Activated CD4-positive, alpha-beta T cell treated with anti-CD3 and anti-CD28 coated beads, Interleukin-2, amount 10 ng/mL, durations not matched to agents 7 days and 5 days (primary cell): Measurements from ENCODE around the gene FOXL3. TPM values are rescaled to one million over a fixed set of nuclear protein-coding genes. Genes with fewer than 3 reads are reported as not detected.
"Not testable (repeated sequence)": the region's sequence is repeated elsewhere in the genome, so short reads cannot be mapped to it uniquely, and the experiment has no call there.

ENCODE experiments used
- CTCF ChIA-PET: fragments of 350-600 bp; sonication (Branson Sonifier 250); formaldehyde crosslinking; loops from one replicate; lab custom pipeline; 2021; ENCODE audit warnings: antibody characterized with exemption; lab: Charles Lee
- POLR2A ChIA-PET: fragments of 350-600 bp; sonication (Branson Sonifier 250); formaldehyde crosslinking; loops from one replicate; lab custom pipeline; 2021; ENCODE audit warnings: antibody characterized with exemption; lab: Charles Lee
- DNase-seq: peaks from one replicate; pipeline ENCODE4 v3.0.0-alpha.2; 2020
- H3K27ac Mint-ChIP-seq: one replicate; pipeline ENCODE4 v1.8.0; 2021; ENCODE audit warnings: mild to moderate bottlenecking, moderate library complexity, mixed read lengths
- H3K27me3 Mint-ChIP-seq: one replicate; pipeline ENCODE4 v1.8.0; 2021; ENCODE audit warnings: mixed read lengths
- H3K36me3 Mint-ChIP-seq: one replicate; pipeline ENCODE4 v1.8.0; 2021; ENCODE audit warnings: low read depth, mixed read lengths
- H3K4me1 Mint-ChIP-seq: one replicate; pipeline ENCODE4 v1.8.0; 2021; ENCODE audit warnings: mixed read lengths
- H3K4me3 Mint-ChIP-seq: one replicate; pipeline ENCODE4 v1.8.0; 2021; ENCODE audit warnings: mild to moderate bottlenecking, moderate library complexity, mixed read lengths
- H3K9me3 Mint-ChIP-seq: one replicate; pipeline ENCODE4 v1.8.0; 2021; ENCODE audit warnings: mixed read lengths
- total RNA-seq, 2 experiments: library from RNA; stranded (reverse); gene quantifications; one replicate each; pipeline ENCODE4 v1.2.3, GENCODE V29; 2021

Gene FOXL3
- total RNA-seq, 2 experiments from 2014 or later, result not detected

GRCh38 chr7:290554-291372 lies 793 bp downstream of the FOXL3 start:
- Mint-ChIP-seq H3K36me3 (no peaks in the 10 kb centered on the region), H3K4me3 (no peak overlapping the region), H3K27ac (no peak overlapping the region), H3K9me3 (no peaks in the 10 kb centered on the region), H3K4me1 (no peaks in the 10 kb centered on the region), H3K27me3 (peaks cover 27% of the 10 kb centered on the region)
- POLR2A ChIA-PET, result no interaction called here
- CTCF ChIA-PET, result interaction anchor here (1.2 kb wide), 1 partner anchor 51 kb away, joined by 4 read pairs; no protein-coding TSS in a partner anchor
- no peak for DNase-seq

GRCh38 chr7:291373-292092 lies 1.6 kb downstream of the FOXL3 start:
- Mint-ChIP-seq H3K27me3 (peaks cover 27% of the 10 kb centered on the region), H3K4me3 (no peak overlapping the region), H3K27ac (no peak overlapping the region), H3K9me3 (no peaks in the 10 kb centered on the region), H3K36me3 (no peaks in the 10 kb centered on the region), H3K4me1 (no peaks in the 10 kb centered on the region)
- no peak for DNase-seq
- ChIA-PET POLR2A (no interaction called here), CTCF (no interaction called here)

GRCh38 chr7:292226-292625 lies 2.3 kb downstream of the FOXL3 start:
- ChIA-PET POLR2A (no interaction called here), CTCF (no interaction called here)
- DNase-seq, result no peak
- peaks cover 27% of the 10 kb centered on the region for H3K27me3 Mint-ChIP-seq
- H3K27ac Mint-ChIP-seq, result no peak overlapping the region
- no peaks in the 10 kb centered on the region for H3K36me3 Mint-ChIP-seq
- no peaks in the 10 kb centered on the region for H3K4me1 Mint-ChIP-seq
- H3K4me3 Mint-ChIP-seq, result no peak overlapping the region
- H3K9me3 Mint-ChIP-seq, result no peaks in the 10 kb centered on the region

GRCh38 chr7:292826-293225 lies 2.9 kb downstream of the FOXL3 start:
- peaks cover 27% of the 10 kb centered on the region for H3K27me3 Mint-ChIP-seq
- no peak overlapping the region for H3K4me3 Mint-ChIP-seq
- H3K4me1 Mint-ChIP-seq, result no peaks in the 10 kb centered on the region
- POLR2A ChIA-PET, result no interaction called here
- no peaks in the 10 kb centered on the region for H3K9me3 Mint-ChIP-seq
- H3K36me3 Mint-ChIP-seq, result no peaks in the 10 kb centered on the region
- DNase-seq, result no peak
- H3K27ac Mint-ChIP-seq, result no peak overlapping the region
- CTCF ChIA-PET, result no interaction called here

GRCh38 chr7:293681-294439 lies 3.9 kb downstream of the FOXL3 start:
- Mint-ChIP-seq H3K27ac (no peak overlapping the region), H3K27me3 (peaks cover 20% of the 10 kb centered on the region), H3K36me3 (no peaks in the 10 kb centered on the region), H3K4me3 (no peak overlapping the region), H3K4me1 (no peaks in the 10 kb centered on the region), H3K9me3 (no peaks in the 10 kb centered on the region)
- ChIA-PET POLR2A (no interaction called here), CTCF (no interaction called here)
- DNase-seq, result no peak

- Mint-ChIP-seq H3K27ac (no peak overlapping the region), H3K9me3 (no peaks in the 10 kb centered on the region), H3K4me1 (no peaks in the 10 kb centered on the region), H3K36me3 (no peaks in the 10 kb centered on the region), H3K4me3 (no peak overlapping the region), H3K27me3 (peaks cover 17% of the 10 kb centered on the region)
- no peak for DNase-seq
- CTCF ChIA-PET, result interaction anchor here (1.3 kb wide), 1 partner anchor 166 kb away, joined by 3 read pairs; no protein-coding TSS in a partner anchor
- POLR2A ChIA-PET, result no interaction called here
Measured at GRCh38 chr7:294440-295154, 4.6 kb downstream of the FOXL3 start.

DNA sequence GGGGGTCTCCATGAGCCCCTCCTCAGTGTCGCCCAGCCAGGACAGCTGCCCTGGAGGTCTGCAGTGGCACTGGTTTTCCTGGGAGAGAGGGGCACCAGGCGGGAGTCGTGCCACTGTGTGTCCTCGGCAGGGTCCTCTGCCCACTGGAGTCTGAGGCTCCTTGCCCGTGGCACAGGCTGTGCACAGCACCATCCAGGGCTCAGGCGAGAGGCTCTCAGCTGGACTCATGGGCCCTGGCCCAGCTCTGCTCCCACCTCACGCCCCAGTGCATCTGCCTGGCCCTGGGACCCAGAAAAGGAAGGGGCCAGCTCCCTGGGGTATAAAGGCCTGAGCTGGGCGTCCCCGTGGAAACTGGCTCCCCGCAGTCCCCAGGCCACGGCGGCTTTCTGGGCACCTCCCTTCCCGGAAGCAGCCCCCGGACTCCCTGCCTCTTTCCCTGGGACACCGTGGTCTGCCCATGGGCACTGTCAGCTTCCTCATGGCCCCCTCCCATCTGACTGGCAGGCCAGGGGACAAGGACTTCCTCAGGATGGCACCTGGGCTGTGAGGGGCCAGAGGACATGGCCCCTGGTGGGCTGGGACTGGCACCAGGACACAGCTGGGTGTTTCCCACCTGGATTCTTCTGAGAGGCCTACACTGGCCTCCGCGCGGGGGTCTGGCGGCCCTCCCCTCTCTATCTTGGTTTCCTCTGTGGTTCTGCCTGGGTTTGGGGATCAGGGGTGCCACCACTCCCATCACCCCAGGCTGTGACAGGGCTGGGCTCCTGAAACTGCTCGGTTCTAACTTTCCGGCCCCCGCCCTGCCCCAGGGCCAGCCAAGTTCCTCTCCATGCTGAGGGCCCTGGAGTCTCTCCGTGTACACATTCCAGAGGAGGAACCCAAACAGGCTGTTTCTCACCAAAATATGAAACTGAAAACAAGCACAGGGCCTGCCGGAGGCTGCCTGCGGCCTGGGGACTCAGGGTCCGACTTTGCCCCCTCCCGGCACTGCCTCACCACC lies 5.5 kb downstream of the FOXL3 start:
- H3K9me3 Mint-ChIP-seq, result no peaks in the 10 kb centered on the region
- no peak overlapping the region for H3K27ac Mint-ChIP-seq
- H3K27me3 Mint-ChIP-seq, result peaks cover 17% of the 10 kb centered on the region
- DNase-seq, result no peak
- H3K4me3 Mint-ChIP-seq, result no peak overlapping the region
- no peaks in the 10 kb centered on the region for H3K4me1 Mint-ChIP-seq
- POLR2A ChIA-PET, result no interaction called here
- H3K36me3 Mint-ChIP-seq, result no peaks in the 10 kb centered on the region
- CTCF ChIA-PET, result interaction anchor here (1.3 kb wide), 1 partner anchor 165 kb away, joined by 3 read pairs; no protein-coding TSS in a partner anchor

DNA sequence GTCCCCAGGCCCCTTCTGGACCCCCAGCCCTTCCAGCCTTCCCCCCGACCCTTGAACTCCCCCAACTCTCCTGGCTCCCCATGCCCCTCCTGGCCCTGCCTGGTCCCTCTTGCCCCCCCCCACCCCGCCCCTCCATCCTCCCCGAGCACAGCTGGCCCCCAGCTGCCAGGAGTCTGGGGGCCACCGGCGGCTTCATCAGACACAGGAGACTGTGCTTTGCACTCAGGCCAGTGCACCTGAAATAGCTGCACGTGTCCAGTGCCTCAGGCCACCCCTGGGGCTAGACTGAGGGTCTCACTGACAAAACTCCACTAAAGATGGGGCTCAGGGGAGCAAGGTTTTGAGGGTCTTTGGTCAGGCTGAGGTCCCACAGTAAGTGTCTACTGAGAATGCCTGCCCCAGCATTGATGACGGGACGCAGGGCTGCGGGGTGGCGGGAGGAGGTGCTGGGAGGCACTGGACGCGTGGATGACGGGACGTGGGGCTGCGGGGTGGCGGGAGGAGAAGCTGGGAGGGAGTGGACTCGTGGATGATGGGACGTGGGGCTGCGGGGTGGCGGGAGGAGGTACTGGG lies 6.5 kb downstream of the FOXL3 start:
- Mint-ChIP-seq H3K36me3 (no peaks in the 10 kb centered on the region), H3K27ac (no peak overlapping the region)
- DNase-seq, result no peak

GRCh38 chr7:297141-297540 lies 7.2 kb downstream of the FOXL3 start:
- H3K36me3 Mint-ChIP-seq, H3K27ac Mint-ChIP-seq, DNase-seq, H3K27me3 Mint-ChIP-seq, CTCF ChIA-PET, POLR2A ChIA-PET, H3K4me3 Mint-ChIP-seq, H3K4me1 Mint-ChIP-seq, H3K9me3 Mint-ChIP-seq: not testable (repeated sequence)

More for the DNA sequence above, 6.5 kb downstream of the FOXL3 start:
- no peaks in the 10 kb centered on the region for H3K9me3 Mint-ChIP-seq
- peaks cover 14% of the 10 kb centered on the region for H3K27me3 Mint-ChIP-seq
- no peaks in the 10 kb centered on the region for H3K4me1 Mint-ChIP-seq
- POLR2A ChIA-PET, result no interaction called here
- H3K4me3 Mint-ChIP-seq, result no peak overlapping the region
- CTCF ChIA-PET, result no interaction called here

DNA sequence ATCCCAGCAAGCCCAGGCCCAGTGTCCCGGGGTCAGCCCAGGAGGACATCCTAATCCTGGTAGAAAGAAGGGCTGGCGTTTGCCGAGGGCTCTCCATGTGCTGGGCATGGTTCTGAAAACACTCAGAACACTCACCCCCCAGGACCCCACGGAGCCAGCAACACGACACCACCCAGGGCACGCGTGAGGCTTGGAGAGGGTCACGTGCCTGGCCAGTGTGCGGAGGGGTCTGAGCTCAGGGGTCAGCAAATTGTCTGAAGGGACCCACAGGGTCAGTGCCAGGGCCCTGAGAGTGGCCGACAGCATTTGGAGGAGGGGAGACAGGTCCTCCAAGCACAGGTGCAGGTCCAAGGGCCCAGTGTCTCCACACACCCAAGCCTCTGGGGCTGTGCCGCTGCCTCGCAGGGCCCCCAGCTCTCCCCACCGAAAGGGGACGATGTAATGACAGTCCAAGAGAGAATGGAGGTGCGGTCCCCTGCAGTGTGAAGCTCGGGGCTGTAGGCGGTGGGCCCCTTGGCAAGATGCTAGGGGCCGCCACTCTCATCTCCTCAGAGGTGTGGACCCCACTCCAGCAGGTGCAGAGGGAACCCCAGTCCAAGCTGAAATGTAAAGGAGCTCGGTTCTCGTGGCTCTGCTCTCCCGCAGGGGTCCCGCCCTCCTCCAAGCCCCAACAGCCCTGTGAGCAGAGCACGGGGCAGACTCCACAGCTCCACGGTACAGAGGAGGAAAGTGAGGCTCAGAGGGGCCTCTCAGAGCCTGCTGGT lies 7.8 kb downstream of the FOXL3 start:
- POLR2A ChIA-PET, result no interaction called here
- H3K27ac Mint-ChIP-seq, result no peak overlapping the region
- CTCF ChIA-PET, result no interaction called here
- no peaks in the 10 kb centered on the region for H3K4me1 Mint-ChIP-seq
- no peaks in the 10 kb centered on the region for H3K36me3 Mint-ChIP-seq
- peaks cover 4% of the 10 kb centered on the region for H3K27me3 Mint-ChIP-seq
- no peak overlapping the region for H3K4me3 Mint-ChIP-seq
- no peak for DNase-seq
- no peaks in the 10 kb centered on the region for H3K9me3 Mint-ChIP-seq

DNA sequence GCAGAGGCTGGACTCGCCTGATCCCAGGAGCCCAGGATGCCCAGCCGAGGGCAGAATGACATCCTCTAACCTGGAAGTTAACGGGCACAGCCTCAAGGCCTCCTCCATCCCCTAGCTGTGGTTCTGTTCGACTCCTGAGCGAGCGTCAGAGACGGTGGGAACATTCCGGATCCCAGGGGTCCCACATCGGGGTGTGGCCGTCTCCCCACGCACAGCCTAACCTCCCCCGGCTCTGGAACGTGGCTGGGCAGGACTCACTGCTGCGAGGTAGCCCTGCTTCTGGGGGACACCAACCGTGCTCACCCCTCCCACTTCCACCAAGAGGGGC lies 8.4 kb downstream of the FOXL3 start:
- POLR2A ChIA-PET, result no interaction called here
- H3K27me3 Mint-ChIP-seq, result no peaks in the 10 kb centered on the region
- no peak overlapping the region for H3K27ac Mint-ChIP-seq
- no peaks in the 10 kb centered on the region for H3K9me3 Mint-ChIP-seq
- no peak overlapping the region for H3K4me3 Mint-ChIP-seq
- no peaks in the 10 kb centered on the region for H3K4me1 Mint-ChIP-seq
- CTCF ChIA-PET, result no interaction called here
- DNase-seq, result no peak
- H3K36me3 Mint-ChIP-seq, result no peaks in the 10 kb centered on the region
